ENCODE data around the gene NGLY1. TPM values are rescaled to one million over a fixed set of nuclear protein-coding genes. Genes with fewer than 3 reads are reported as not detected.
A peak's percentile ranks its signal among the peaks of the same experiment; 100 is the strongest.

Gene NGLY1
- total RNA-seq, 1 donor: 36.3 TPM

DNA sequence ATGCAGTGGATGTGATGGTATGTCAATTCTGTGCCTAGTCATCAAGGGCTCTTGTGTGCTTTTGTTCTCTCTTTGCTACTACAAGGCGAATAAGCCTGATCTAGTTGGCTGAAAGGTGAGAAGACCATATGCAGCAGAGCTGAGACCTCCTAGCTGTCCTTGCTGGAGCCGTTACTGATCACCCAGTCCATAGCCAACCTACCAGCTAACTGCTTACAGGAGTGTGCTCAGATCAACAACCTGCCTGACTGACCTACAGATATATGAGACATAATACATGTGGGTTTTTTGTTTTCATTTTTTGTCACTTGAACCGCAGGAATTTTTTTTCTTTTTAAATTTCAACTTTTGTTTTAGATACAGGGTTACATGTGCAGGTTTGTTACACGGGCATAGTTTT is 29.4 kb upstream of the NGLY1 start:
- TF ChIP-seq, protein P1, sequence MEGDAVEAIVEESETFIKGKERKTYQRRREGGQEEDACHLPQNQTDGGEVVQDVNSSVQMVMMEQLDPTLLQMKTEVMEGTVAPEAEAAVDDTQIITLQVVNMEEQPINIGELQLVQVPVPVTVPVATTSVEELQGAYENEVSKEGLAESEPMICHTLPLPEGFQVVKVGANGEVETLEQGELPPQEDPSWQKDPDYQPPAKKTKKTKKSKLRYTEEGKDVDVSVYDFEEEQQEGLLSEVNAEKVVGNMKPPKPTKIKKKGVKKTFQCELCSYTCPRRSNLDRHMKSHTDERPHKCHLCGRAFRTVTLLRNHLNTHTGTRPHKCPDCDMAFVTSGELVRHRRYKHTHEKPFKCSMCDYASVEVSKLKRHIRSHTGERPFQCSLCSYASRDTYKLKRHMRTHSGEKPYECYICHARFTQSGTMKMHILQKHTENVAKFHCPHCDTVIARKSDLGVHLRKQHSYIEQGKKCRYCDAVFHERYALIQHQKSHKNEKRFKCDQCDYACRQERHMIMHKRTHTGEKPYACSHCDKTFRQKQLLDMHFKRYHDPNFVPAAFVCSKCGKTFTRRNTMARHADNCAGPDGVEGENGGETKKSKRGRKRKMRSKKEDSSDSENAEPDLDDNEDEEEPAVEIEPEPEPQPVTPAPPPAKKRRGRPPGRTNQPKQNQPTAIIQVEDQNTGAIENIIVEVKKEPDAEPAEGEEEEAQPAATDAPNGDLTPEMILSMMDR (IDR thresholded peaks at IDR 0.05; ENCODE audit: insufficient read depth, low read depth, low read length): no peak
- DNase-seq (ENCODE audit: low read depth): no peak
- H3K4me3 ChIP-seq (ENCODE audit: low read depth, low read length): no peak overlapping the region

DNA sequence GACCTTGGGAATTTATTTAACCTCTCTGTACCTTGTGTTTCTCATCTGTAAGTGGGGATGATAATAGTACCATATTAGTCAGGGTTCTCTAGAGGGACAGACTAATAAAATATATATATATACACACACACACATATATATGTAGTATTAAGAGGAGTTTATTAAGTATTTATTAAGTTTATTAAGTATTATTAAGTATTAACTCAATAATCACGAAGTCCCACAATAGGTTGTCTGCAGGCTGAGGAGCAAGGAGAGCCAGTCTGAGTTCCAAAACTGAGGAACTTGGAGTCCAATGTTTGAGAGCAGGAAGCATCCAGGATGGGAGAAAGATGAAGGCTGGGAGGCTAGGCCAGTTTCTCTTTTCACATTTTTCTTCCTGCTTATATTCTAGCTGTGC is 21.4 kb upstream of the NGLY1 start:
- no peak overlapping the region for H3K4me3 ChIP-seq (ENCODE audit: low read depth, low read length)
- TF ChIP-seq, protein P1 (IDR thresholded peaks at IDR 0.05; ENCODE audit: insufficient read depth, low read depth, low read length): no peak
- no peak for DNase-seq (ENCODE audit: low read depth)

DNA sequence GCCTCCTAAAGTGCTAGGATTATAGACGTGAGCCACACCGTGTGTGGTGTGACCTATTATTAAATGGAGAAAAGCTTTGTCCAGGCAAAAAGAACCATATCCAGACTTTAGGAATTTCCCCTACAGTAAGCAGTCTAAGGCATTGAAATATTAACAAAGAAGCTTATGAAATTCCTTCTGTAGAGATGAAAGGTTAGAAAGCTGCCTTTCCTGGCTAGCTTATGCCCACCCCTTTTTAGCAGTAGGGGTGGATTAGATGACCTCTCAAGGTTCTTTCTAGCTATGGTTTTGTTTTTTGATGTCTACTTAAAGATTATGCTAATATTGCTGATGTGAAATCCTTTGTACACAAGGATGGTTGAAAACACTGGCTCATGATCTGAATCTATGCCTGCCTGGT is 20.6 kb upstream of the NGLY1 start:
- no peak for DNase-seq (ENCODE audit: low read depth)
- TF ChIP-seq, protein P1 (IDR thresholded peaks at IDR 0.05; ENCODE audit: insufficient read depth, low read depth, low read length): no peak
- no peak overlapping the region for H3K4me3 ChIP-seq (ENCODE audit: low read depth, low read length)

DNA sequence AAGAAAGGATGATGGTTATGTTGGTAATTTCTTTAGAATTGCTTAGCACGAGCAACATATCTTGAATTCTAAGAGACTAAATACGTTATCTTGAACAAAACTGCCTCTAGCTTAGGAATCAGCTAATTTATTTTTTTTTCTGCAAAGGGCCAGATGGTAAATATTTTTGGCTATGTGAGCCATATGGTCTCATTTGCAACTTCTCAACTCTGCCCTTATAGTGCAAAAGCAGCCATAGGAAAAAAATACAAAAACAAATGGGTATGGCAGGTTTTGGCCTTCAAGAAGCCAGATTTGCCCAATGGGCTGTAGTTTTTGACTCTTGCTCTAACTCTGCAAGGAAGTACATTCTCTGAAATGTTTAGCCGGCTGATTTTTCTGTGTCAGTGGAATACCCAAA is 18.5 kb upstream of the NGLY1 start:
- no peak overlapping the region for H3K4me3 ChIP-seq (ENCODE audit: low read depth, low read length)
- DNase-seq (ENCODE audit: low read depth): no peak
- TF ChIP-seq, protein P1 (IDR thresholded peaks at IDR 0.05; ENCODE audit: insufficient read depth, low read depth, low read length): no peak

DNA sequence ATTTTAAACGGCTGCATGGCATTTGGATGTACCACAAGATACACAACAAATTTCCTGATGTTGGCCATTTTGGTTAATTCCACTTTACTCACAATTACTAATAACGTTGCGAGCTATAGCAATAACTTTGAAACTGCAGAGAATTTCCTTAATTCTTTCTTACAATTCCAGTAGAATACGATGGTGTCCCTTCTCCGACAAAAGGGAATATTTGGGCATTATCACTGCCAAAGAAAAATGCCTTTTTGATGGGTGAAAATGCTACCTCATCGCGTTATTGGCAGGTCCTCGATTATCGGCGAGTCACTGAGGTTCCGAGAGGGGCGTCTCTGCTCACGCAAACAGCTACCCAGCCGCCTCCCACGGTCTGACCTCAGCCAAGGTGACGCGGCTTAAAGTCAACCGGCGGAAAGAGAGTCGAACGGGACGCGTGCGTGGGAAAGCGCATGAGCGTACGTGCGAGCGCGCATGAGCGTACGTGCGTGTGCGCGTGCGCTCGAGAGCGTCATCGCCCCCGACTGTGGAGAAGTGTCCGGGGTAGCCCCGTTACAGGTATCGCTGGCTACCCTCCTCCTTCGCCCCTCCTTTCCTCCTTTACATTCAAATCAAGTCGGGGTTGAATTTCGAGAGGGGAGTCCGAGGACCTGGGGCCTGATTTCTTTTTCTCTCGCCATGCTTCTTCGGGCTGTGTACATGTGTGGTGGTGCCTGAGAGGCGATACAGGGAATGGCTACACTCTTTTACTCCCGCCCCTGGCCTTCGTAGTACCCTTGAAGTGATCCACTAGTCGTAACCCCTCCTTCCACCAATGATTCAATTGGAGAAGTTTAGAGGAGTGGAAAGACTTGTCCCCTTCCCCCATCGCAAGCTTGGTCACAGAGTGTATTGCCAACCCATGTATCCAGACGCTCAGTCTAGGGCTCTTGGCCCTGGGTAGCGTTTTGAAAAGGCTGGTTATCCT is 6.6 kb upstream of the NGLY1 start, which contains the start of gene OXSM:
TSS of gene OXSM (plus strand) at position 495 of the 961 bp plus-strand sequence. CDS start 931 bp downstream, outside the sequence.
- DNase-seq (ENCODE audit: low read depth): peak; percentile 94
- H3K4me3 ChIP-seq (ENCODE audit: low read depth, low read length): peak within 1 kb of the TSS; percentile 71
- TF ChIP-seq, protein P1 (IDR thresholded peaks at IDR 0.05; ENCODE audit: insufficient read depth, low read depth, low read length): no peak

DNA sequence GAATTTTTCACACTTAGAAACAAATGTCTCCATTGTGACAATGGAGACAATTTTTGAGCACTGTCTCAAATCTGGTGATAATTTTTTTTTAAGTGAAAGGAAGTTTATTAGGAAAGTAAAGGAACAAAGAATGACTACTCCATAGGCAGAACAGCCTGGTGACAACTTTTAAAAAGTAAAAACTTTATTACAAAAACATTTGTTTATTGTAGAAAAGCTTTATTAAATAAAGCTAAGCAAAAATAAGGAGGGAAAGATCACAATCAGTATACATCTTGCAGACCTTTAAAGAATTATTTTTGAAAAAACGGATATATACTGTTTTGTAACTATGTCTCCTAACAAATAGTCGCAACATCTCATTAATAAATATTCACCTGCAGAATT is 6.0 kb upstream of the NGLY1 start:
- TF ChIP-seq, protein P1 (IDR thresholded peaks at IDR 0.05; ENCODE audit: insufficient read depth, low read depth, low read length): no peak
- H3K4me3 ChIP-seq (ENCODE audit: low read depth, low read length): peak overlapping the region; percentile 71
- DNase-seq (ENCODE audit: low read depth): no peak

All from fibroblast of villous mesenchyme (primary cell).